WTC11 (cell line): ENCODE results near the gene PIP4K2C. TPM values are rescaled to one million over a fixed set of nuclear protein-coding genes. Genes with fewer than 3 reads are reported as not detected.
A peak's percentile ranks its signal among the peaks of the same experiment; 100 is the strongest.

Source experiments
- ATAC-seq: fragments of 200-7000 bp; cut with Tn5 transposase; 2 replicates; pipeline ENCODE4 v1.10.0; 2021; ENCODE audit warnings: mild to moderate bottlenecking, moderate library complexity
- CTCF ChIA-PET: fragments of 300-600 bp; sonication (Branson Sonifier 250); formaldehyde crosslinking; loops from one replicate; lab custom pipeline; 2021; ENCODE audit warnings: antibody characterized with exemption; lab: Charles Lee
- POLR2A ChIA-PET: fragments of 350-600 bp; sonication (Branson Sonifier 250); formaldehyde crosslinking; loops from one replicate; lab custom pipeline; 2021; ENCODE audit warnings: antibody characterized with exemption; lab: Charles Lee
- DNase-seq: peaks from one replicate; pipeline ENCODE4 v3.0.0; 2021; ENCODE audit warnings: low spot score
- H3K27ac Mint-ChIP-seq: 2 replicates; pipeline ENCODE4 v1.8.0; 2021; ENCODE audit warnings: mixed read lengths
- H3K27me3 Mint-ChIP-seq: 2 replicates; pipeline ENCODE4 v1.8.0; 2021; ENCODE audit warnings: low read depth, mild to moderate bottlenecking, moderate library complexity, mixed read lengths
- H3K36me3 Mint-ChIP-seq: 2 replicates; pipeline ENCODE4 v1.8.0; 2021; ENCODE audit warnings: mixed read lengths
- H3K4me1 Mint-ChIP-seq: 2 replicates; pipeline ENCODE4 v1.8.0; 2022; ENCODE audit warnings: mixed read lengths
- H3K4me3 Mint-ChIP-seq: 2 replicates; pipeline ENCODE4 v1.8.0; 2021; ENCODE audit warnings: mild to moderate bottlenecking, moderate library complexity, mixed read lengths
- H3K9me3 Mint-ChIP-seq: 2 replicates; pipeline ENCODE4 v1.8.0; 2021; ENCODE audit warnings: mixed read lengths
- AR ChIP-seq: fragments of 250-450 bp; sonication (Bioruptor Pico); IDR thresholded peaks from 2 replicates; pipeline ENCODE4 v1.9.0; 2021; ENCODE audit warnings: mild to moderate bottlenecking
- CBFB ChIP-seq: sonication (generic); formaldehyde crosslinking; IDR thresholded peaks from 2 replicates; pipeline ENCODE4 v1.8.1; 2022; ENCODE audit warnings: mild to moderate bottlenecking, low read depth, missing genetic modification reagents
- CTCF ChIP-seq: fragments of 200-600 bp; IDR thresholded peaks from 2 replicates; pipeline ENCODE4 v1.8.0; 2022; ENCODE audit warnings: antibody characterized with exemption
- FOXJ3 ChIP-seq: sonication (generic); formaldehyde crosslinking; IDR thresholded peaks from 2 replicates; pipeline ENCODE4 v1.9.0; 2021; ENCODE audit warnings: missing genetic modification reagents, mild to moderate bottlenecking, borderline replicate concordance
- FOXK1 ChIP-seq: sonication (generic); formaldehyde crosslinking; IDR thresholded peaks from 2 replicates; pipeline ENCODE4 v1.8.0; 2022; ENCODE audit warnings: mild to moderate bottlenecking, moderate library complexity, missing genetic modification reagents
- GABPB1 ChIP-seq: sonication (generic); formaldehyde crosslinking; IDR thresholded peaks from 2 replicates; pipeline ENCODE4 v1.8.1; 2023; ENCODE audit warnings: mild to moderate bottlenecking, missing genetic modification reagents
- GTF2I ChIP-seq: fragments of 250-450 bp; sonication (Bioruptor Pico); conservative IDR thresholded peaks from 2 replicates; pipeline ENCODE4 v1.4.0; 2021; ENCODE audit warnings: mild to moderate bottlenecking
- JAZF1 ChIP-seq: fragments of 250-450 bp; sonication (Bioruptor Pico); IDR thresholded peaks from 2 replicates; pipeline ENCODE4 v1.9.0; 2021; ENCODE audit warnings: moderate library complexity, mild to moderate bottlenecking, inconsistent platforms
- MYBL2 ChIP-seq: sonication (generic); formaldehyde crosslinking; IDR thresholded peaks from 2 replicates; pipeline ENCODE4 v1.8.1; 2023; ENCODE audit warnings: mild to moderate bottlenecking, moderate library complexity, missing genetic modification reagents
- PREB ChIP-seq: sonication (generic); formaldehyde crosslinking; IDR thresholded peaks from 2 replicates; pipeline ENCODE4 v1.8.1; 2022; ENCODE audit warnings: mild to moderate bottlenecking, missing genetic modification reagents, moderate library complexity, borderline replicate concordance
- TEAD1 ChIP-seq: sonication (generic); formaldehyde crosslinking; IDR thresholded peaks from 2 replicates; pipeline ENCODE4 v1.8.0; 2022; ENCODE audit warnings: mild to moderate bottlenecking, missing genetic modification reagents
- ZNF317 ChIP-seq: sonication (generic); formaldehyde crosslinking; IDR thresholded peaks from 2 replicates; pipeline ENCODE4 v1.8.1; 2023; ENCODE audit warnings: low read depth, mild to moderate bottlenecking, moderate library complexity, missing genetic modification reagents, borderline replicate concordance
- total RNA-seq: library from RNA; stranded (reverse); gene quantifications from 3 replicates; pipeline ENCODE4 v1.2.3, GENCODE V29; 2021
- TF ChIP-seq, protein P1 (sequence below): sonication (generic); formaldehyde crosslinking; conservative IDR thresholded peaks from 2 replicates; pipeline ENCODE4 v1.8.1; 2022; ENCODE audit warnings: mild to moderate bottlenecking, missing genetic modification reagents
- TF ChIP-seq, protein P2 (sequence below): fragments of 250-450 bp; sonication (Bioruptor Pico); IDR thresholded peaks from 2 replicates; pipeline ENCODE4 v1.9.0; 2021; ENCODE audit warnings: moderate library complexity, mild to moderate bottlenecking, inconsistent platforms, borderline replicate concordance

Gene PIP4K2C
- total RNA-seq, 1 experiment from 2014 or later = 25.4 TPM

GRCh38 chr12:57550641-57551549, 40.1 kb upstream of the PIP4K2C start (continued):
- TF ChIP-seq, protein P1, sequence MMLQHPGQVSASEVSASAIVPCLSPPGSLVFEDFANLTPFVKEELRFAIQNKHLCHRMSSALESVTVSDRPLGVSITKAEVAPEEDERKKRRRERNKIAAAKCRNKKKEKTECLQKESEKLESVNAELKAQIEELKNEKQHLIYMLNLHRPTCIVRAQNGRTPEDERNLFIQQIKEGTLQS (CRISPR knock-in tag) = no peak

- no peak for TF ChIP-seq PREB (CRISPR knock-in tag)
- TF ChIP-seq, protein P2, sequence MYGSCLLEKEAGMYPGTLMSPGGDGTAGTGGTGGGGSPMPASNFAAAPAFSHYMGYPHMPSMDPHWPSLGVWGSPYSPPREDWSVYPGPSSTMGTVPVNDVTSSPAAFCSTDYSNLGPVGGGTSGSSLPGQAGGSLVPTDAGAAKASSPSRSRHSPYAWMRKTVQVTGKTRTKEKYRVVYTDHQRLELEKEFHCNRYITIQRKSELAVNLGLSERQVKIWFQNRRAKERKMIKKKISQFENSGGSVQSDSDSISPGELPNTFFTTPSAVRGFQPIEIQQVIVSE (CRISPR knock-in tag) = no peak
- no peak for TF ChIP-seq FOXK1 (CRISPR knock-in tag)
- no peak for TF ChIP-seq AR (CRISPR knock-in tag)
- TF ChIP-seq TEAD1 (CRISPR knock-in tag) = no peak
- TF ChIP-seq MYBL2 = no peak
- Mint-ChIP-seq H3K36me3 (no peaks in the 10 kb centered on the region), H3K4me1 (peaks cover 37% of the 10 kb centered on the region), H3K9me3 (no peaks in the 10 kb centered on the region), H3K27ac (no peak overlapping the region), H3K27me3 (peaks cover 24% of the 10 kb centered on the region), H3K4me3 (peak overlapping the region; percentile 79)
- ChIA-PET CTCF (interaction anchor here (1.1 to 1.6 kb wide), 2 partner anchors 32 to 93 kb away, joined by 4 to 5 read pairs; no protein-coding TSS in a partner anchor), POLR2A (no interaction called here)
- DNase-seq (no peak), ATAC-seq (no peak)
Measured at GRCh38 chr12:57551637-57552305, 39.2 kb upstream of the PIP4K2C start.

DNA sequence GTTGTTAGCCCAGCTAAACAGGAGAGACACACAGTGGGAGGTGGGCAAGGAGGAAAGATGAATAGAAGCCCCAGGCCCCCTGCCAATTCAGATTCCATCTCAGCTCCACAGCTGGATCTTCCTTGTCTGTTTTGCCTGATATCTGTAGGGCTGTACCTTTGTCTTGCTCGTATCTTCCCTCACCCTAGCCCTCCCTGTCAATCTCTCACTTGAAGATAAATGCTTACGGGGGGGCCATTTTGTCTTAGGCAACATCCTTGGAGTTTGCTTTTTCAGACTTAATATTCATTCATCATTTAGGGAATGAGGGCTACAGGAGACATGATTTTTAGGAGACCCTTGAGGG, 38.7 kb upstream of the PIP4K2C start:
- CTCF ChIA-PET = interaction anchor here (1.1 to 1.6 kb wide), 3 partner anchors 31 to 205 kb away, joined by 3 to 5 read pairs (median 4); no protein-coding TSS in a partner anchor
- H3K36me3 Mint-ChIP-seq = no peaks in the 10 kb centered on the region
- ATAC-seq = no peak

GRCh38 chr12:57552835-57553313, 38.1 kb upstream of the PIP4K2C start:
- Mint-ChIP-seq H3K9me3 (no peaks in the 10 kb centered on the region), H3K27me3 (peaks cover 16% of the 10 kb centered on the region), H3K4me3 (no peak overlapping the region), H3K27ac (no peak overlapping the region), H3K36me3 (no peaks in the 10 kb centered on the region), H3K4me1 (peaks cover 33% of the 10 kb centered on the region)
- ChIA-PET CTCF (interaction anchor here (1.1 to 1.3 kb wide), 2 partner anchors 31 to 204 kb away, joined by 3 read pairs; no protein-coding TSS in a partner anchor), POLR2A (no interaction called here)
- DNase-seq (no peak), ATAC-seq (no peak)
- no peak for TF ChIP-seq CBFB (CRISPR knock-in tag)
- no peak for TF ChIP-seq CTCF
- TF ChIP-seq, protein P2 (CRISPR knock-in tag) = no peak
- no peak for TF ChIP-seq ZNF317 (CRISPR knock-in tag)
- no peak for TF ChIP-seq GTF2I (CRISPR knock-in tag)
- no peak for TF ChIP-seq FOXJ3 (CRISPR knock-in tag)
- TF ChIP-seq JAZF1 = no peak

More for the DNA sequence above, 38.7 kb upstream of the PIP4K2C start:
- no peaks in the 10 kb centered on the region for H3K9me3 Mint-ChIP-seq
- no peak for TF ChIP-seq GABPB1 (CRISPR knock-in tag)
- POLR2A ChIA-PET = no interaction called here
- no peak for DNase-seq
- H3K27me3 Mint-ChIP-seq = peaks cover 22% of the 10 kb centered on the region
- no peak overlapping the region for H3K27ac Mint-ChIP-seq
- peaks cover 36% of the 10 kb centered on the region for H3K4me1 Mint-ChIP-seq
- H3K4me3 Mint-ChIP-seq = no peak overlapping the region
